ENCODE measurements around the gene SPATA31D3.
"Not testable (repeated sequence)": the region's sequence is repeated elsewhere in the genome, so short reads cannot be mapped to it uniquely, and the experiment has no call there.

Gene SPATA31D3

GRCh38 chr9:81980568-81980967 lies 37.3 kb downstream of the SPATA31D3 start:
- no peak for DNase-seq

- no peak for DNase-seq
Measured at GRCh38 chr9:81981883-81982282, 38.6 kb downstream of the SPATA31D3 start.

- DNase-seq = no peak
Measured at GRCh38 chr9:81984928-81985327, 41.6 kb downstream of the SPATA31D3 start.

GRCh38 chr9:81986051-81986450 lies 42.8 kb downstream of the SPATA31D3 start:
- DNase-seq = no peak

GRCh38 chr9:81988472-81988871 lies 45.2 kb downstream of the SPATA31D3 start, which contains the start of gene SPATA31D1:
TSS of gene SPATA31D1 (plus strand) at chr9:81988772. CDS start at chr9:81988819, 47 bp downstream.
- not testable (repeated sequence) for DNase-seq

GRCh38 chr9:81989700-81990099 lies 46.4 kb downstream of the SPATA31D3 start:
- no peak for DNase-seq

- DNase-seq = no peak
Measured at GRCh38 chr9:81993656-81994055, 50.4 kb downstream of the SPATA31D3 start.

Measured in right hindlimb (tissue), 1 donor.